ENCODE results near the gene GALNTL6. TPM values are rescaled to one million over a fixed set of nuclear protein-coding genes. Genes with fewer than 3 reads are reported as not detected.

The GALNTL6 gene
- total RNA-seq, 1 experiment from 2014 or later, result not detected

GRCh38 chr4:172390331-172390730 is 577.1 kb downstream of the GALNTL6 start:
- Histone ChIP-seq H3K9me2 (ENCODE audit: insufficient read depth) (no peaks in the 10 kb centered on the region), H3K9me3 (ENCODE audit: control insufficient read depth in 1 of 2, insufficient read depth in 1 of 2, low read depth in 1 of 2, low read length in 2 of 2) (no peaks in the 10 kb centered on the region), H3K79me2 (ENCODE audit: insufficient read depth, low read length) (no peaks in the 10 kb centered on the region), H4K20me1 (ENCODE audit: insufficient read depth) (no peaks in the 10 kb centered on the region; the same call in 1 of the 2 replicates), H3K27ac (ENCODE audit: low read depth, low read length) (no peak overlapping the region), H3K4me1 (ENCODE audit: control insufficient read depth in 1 of 2, insufficient read depth in 2 of 2, low read length in 2 of 2) (no peaks in the 10 kb centered on the region), H2AFZ (ENCODE audit: low read depth, low read length, poor library complexity, severe bottlenecking) (peak overlapping the region; percentile 74), H3K4me3 (replicated peaks in 1 of 2; ENCODE audit: low read depth in 1 of 2, low read length in 2 of 2) (no peak overlapping the region), H3K4me2 (ENCODE audit: low read length) (no peak overlapping the region), H3K27me3 (ENCODE audit: insufficient read depth, low read length) (no peaks in the 10 kb centered on the region), H3K9ac (ENCODE audit: low read length) (no peak overlapping the region), H3K36me3 (ENCODE audit: control insufficient read depth in 1 of 2, insufficient read depth in 2 of 2, low read length in 2 of 2) (no peaks in the 10 kb centered on the region)
- no peak for DNase-seq (ENCODE audit: low read depth, low spot score)
- TF ChIP-seq ELF1 (IDR thresholded peaks at IDR 0.05; ENCODE audit: borderline replicate concordance, low read depth) (no peak), MAX (IDR thresholded peaks at IDR 0.05) (0 out of 2 replicates have a peak, but pooled peaks have one; percentile 18)
- intact Hi-C loops (cut with micrococcal nuclease), result no loop called here
- ChIA-PET CTCF (no interaction called here), RAD21 (ENCODE audit: low non-redundant PET in 1 of 2, low total read pairs in 2 of 2, uncharacterized antibody in 2 of 2, unreplicated experiment in 2 of 2) (no interaction called here), POLR2A (no interaction called here)
- no peak for ATAC-seq
- BruUV-seq (replicated peaks), result no TSS peak

- Histone ChIP-seq H3K9ac (ENCODE audit: low read length) (no peak overlapping the region), H3K27ac (ENCODE audit: low read depth, low read length) (no peak overlapping the region), H4K20me1 (ENCODE audit: insufficient read depth) (no peaks in the 10 kb centered on the region; the same call in 1 of the 2 replicates), H2AFZ (ENCODE audit: low read depth, low read length, poor library complexity, severe bottlenecking) (no peak overlapping the region), H3K36me3 (ENCODE audit: control insufficient read depth in 1 of 2, insufficient read depth in 2 of 2, low read length in 2 of 2) (no peaks in the 10 kb centered on the region), H3K79me2 (ENCODE audit: insufficient read depth, low read length) (no peaks in the 10 kb centered on the region), H3K9me2 (ENCODE audit: insufficient read depth) (no peaks in the 10 kb centered on the region), H3K4me3 (replicated peaks in 1 of 2; ENCODE audit: low read depth in 1 of 2, low read length in 2 of 2) (no peak overlapping the region), H3K4me2 (ENCODE audit: low read length) (no peak overlapping the region), H3K9me3 (ENCODE audit: control insufficient read depth in 1 of 2, insufficient read depth in 1 of 2, low read depth in 1 of 2, low read length in 2 of 2) (no peaks in the 10 kb centered on the region), H3K27me3 (ENCODE audit: insufficient read depth, low read length) (no peaks in the 10 kb centered on the region), H3K4me1 (ENCODE audit: control insufficient read depth in 1 of 2, insufficient read depth in 2 of 2, low read length in 2 of 2) (no peaks in the 10 kb centered on the region)
- POLR2A ChIA-PET, result no interaction called here
- intact Hi-C loops (cut with micrococcal nuclease), result no loop called here
- CTCF ChIA-PET, result no interaction called here
- no peak for DNase-seq (ENCODE audit: low read depth, low spot score)
- no TSS peak for BruUV-seq (replicated peaks)
- RAD21 ChIA-PET (ENCODE audit: low non-redundant PET in 1 of 2, low total read pairs in 2 of 2, uncharacterized antibody in 2 of 2, unreplicated experiment in 2 of 2), result no interaction called here
- no peak for ATAC-seq
- TF ChIP-seq ELF1 (IDR thresholded peaks at IDR 0.05; ENCODE audit: borderline replicate concordance, low read depth) (no peak), ZBTB33 (IDR thresholded peaks at IDR 0.05; ENCODE audit: extremely low read depth, insufficient replicate concordance, low read length) (no peak), ZNF274 (IDR thresholded peaks at IDR 0.05; ENCODE audit: low read depth, low read length) (no peak), RAD21 (IDR thresholded peaks at IDR 0.05; ENCODE audit: low read depth) (no peak), CEBPB (IDR thresholded peaks at IDR 0.05; ENCODE audit: low read depth) (no peak), SRF (IDR thresholded peaks at IDR 0.05; ENCODE audit: low read depth) (no peak), CBX3 (IDR thresholded peaks at IDR 0.05; ENCODE audit: low read depth) (no peak), CTCF (IDR thresholded peaks at IDR 0.05 in 2 of 3, conservative IDR thresholded peaks at IDR 0.05 in 1 of 3; ENCODE audit: borderline replicate concordance in 1 of 3, insufficient read depth in 1 of 3, low read depth in 2 of 3, low read length in 2 of 3) (no peak), ZFX (IDR thresholded peaks at IDR 0.05) (no peak), ATF3 (IDR thresholded peaks at IDR 0.05) (no peak), EZH2 (IDR thresholded peaks at IDR 0.05) (no peak), POLR2AphosphoS5 (IDR thresholded peaks at IDR 0.05; ENCODE audit: low read depth, low read length) (no peak), EGR1 (IDR thresholded peaks at IDR 0.05; ENCODE audit: low read depth) (no peak)
These were observed 579.5 kb downstream of the GALNTL6 start for GRCh38 chr4:172392741-172393140.
